ENCODE results near the gene ZDHHC23. TPM values are rescaled to one million over a fixed set of nuclear protein-coding genes. Genes with fewer than 3 reads are reported as not detected.

Gene ZDHHC23
- polyA plus RNA-seq, 3 donors = 0.05 to 0.87 (median 0.28) TPM

- no peak for TF ChIP-seq CTCF (IDR thresholded peaks at IDR 0.05)
- H3K4me3 ChIP-seq (replicated peaks in 1 of 3; ENCODE audit: low read depth in 2 of 3, low read length in 3 of 3) = no peak overlapping the region
- intact Hi-C loops (cut with micrococcal nuclease) = no loop called here
- no peak overlapping the region for H2AFZ ChIP-seq (ENCODE audit: insufficient read depth, low read depth, low read length, poor library complexity, severe bottlenecking)
- no peak overlapping the region for H3K27ac ChIP-seq (ENCODE audit: low read depth in 1 of 2, low read length in 2 of 2)
- H4K20me1 ChIP-seq (ENCODE audit: insufficient read depth, low read length) = no peaks in the 10 kb centered on the region
- Mint-ChIP-seq H3K27ac (no peak overlapping the region), H3K27me3 (ENCODE audit: low read depth in 3 of 3) (no peaks in the 10 kb centered on the region), H3K36me3 (peaks cover 0 to under 1% of the 10 kb centered on the region in 2 donors), H3K4me1 (no peaks in the 10 kb centered on the region), H3K4me3 (no peak overlapping the region), H3K9me3 (peaks cover 0 to 1% (median 0%) of the 10 kb centered on the region in 7 donors)
- H3K27me3 ChIP-seq (ENCODE audit: control insufficient read depth in 2 of 2, insufficient read depth in 2 of 2, low read length in 2 of 2) = no peaks in the 10 kb centered on the region
- DNase-seq = no peak
- no peaks in the 10 kb centered on the region for H3K36me3 ChIP-seq (replicated peaks in 1 of 2; ENCODE audit: control insufficient read depth in 1 of 2, insufficient read depth in 2 of 2, low read length in 2 of 2)
- H3K79me2 ChIP-seq (ENCODE audit: insufficient read depth, low read length) = no peaks in the 10 kb centered on the region
- no peaks in the 10 kb centered on the region for H3K9me3 ChIP-seq (replicated peaks in 1 of 2; ENCODE audit: control insufficient read depth in 1 of 2, insufficient read depth in 1 of 2, low read length in 2 of 2)
- no CpG with 5 or more reads among the region's 2 CpGs for WGBS (ENCODE audit: insufficient coverage)
- no peaks in the 10 kb centered on the region for H3K4me1 ChIP-seq (ENCODE audit: control insufficient read depth in 1 of 2, insufficient read depth in 2 of 2, low read length in 2 of 2)
- no peak overlapping the region for H3K4me2 ChIP-seq (replicated peaks; ENCODE audit: extremely low read depth, low read length, poor library complexity, severe bottlenecking)
- no peak overlapping the region for H3K9ac ChIP-seq (ENCODE audit: insufficient read depth, low read length, poor library complexity, severe bottlenecking)
Measured at GRCh38 chr3:114011059-114011797, 63.4 kb downstream of the ZDHHC23 start.

Other genes with a start within 250 kb of the ZDHHC23 start
- gene NAA50, start 201.8 kb upstream of the ZDHHC23 start, polyA plus RNA-seq = 100 to 1,000 TPM in 1 of 3 donors, 10 to 100 TPM in 2; 32.2 to 105 (median 80.0) TPM
- 100 to 1,000 TPM in 2 of 3 donors, 10 to 100 TPM in 1; 35.1 to 295 (median 254) TPM for gene ATP6V1A, start 201.0 kb upstream of the ZDHHC23 start, polyA plus RNA-seq
- gene GRAMD1C, start 109.2 kb upstream of the ZDHHC23 start, polyA plus RNA-seq = under 1 TPM; 0.13 to 0.29 (median 0.27) TPM
- 1 to 10 TPM in 2 of 3 donors, under 1 TPM in 1; 0.48 to 2.9 (median 1.2) TPM for gene CCDC191, start 108.5 kb downstream of the ZDHHC23 start, polyA plus RNA-seq
- 10 to 100 TPM; 14.5 to 16.7 (median 15.9) TPM for gene QTRT2, start 108.7 kb downstream of the ZDHHC23 start, polyA plus RNA-seq
- gene DRD3, start 231.0 kb downstream of the ZDHHC23 start, polyA plus RNA-seq = not detected

All from CD14-positive monocyte (primary cell).